ENCODE data around the gene ACSL6. TPM values are rescaled to one million over a fixed set of nuclear protein-coding genes. Genes with fewer than 3 reads are reported as not detected.
A peak's percentile ranks its signal among the peaks of the same experiment; 100 is the strongest.

The ACSL6 gene
- total and polyA plus RNA-seq, 2 experiments from 2014 or later, result 0.18 to 0.48 TPM

DNA sequence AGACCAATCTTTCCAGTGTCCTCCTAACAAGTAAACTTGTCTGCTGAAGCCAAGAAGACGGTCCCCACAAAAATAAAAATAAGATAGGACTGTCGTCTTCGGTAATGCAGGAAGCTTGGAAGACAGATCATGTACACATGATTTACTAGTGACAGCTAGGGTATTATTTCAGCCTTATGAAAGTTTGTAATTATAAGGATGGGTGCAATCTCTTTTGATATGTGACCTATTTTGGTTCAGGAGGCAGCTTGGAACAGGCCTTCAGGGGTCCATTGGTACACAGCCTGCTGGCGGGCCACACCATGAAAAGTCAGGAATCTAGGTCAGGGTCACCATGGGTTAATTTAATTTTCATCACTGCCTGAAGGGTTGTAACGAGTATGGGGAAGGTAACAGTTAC lies 52.3 kb downstream of the ACSL6 start:
- Histone ChIP-seq H3K4me3 (no peak overlapping the region), H3K36me3 (no peaks in the 10 kb centered on the region), H3K9me3 (ENCODE audit: low read depth) (no peaks in the 10 kb centered on the region), H3K27ac (no peak overlapping the region), H3K27me3 (no peaks in the 10 kb centered on the region), H3K4me1 (ENCODE audit: low read depth) (no peaks in the 10 kb centered on the region)
- TF ChIP-seq, protein P1, sequence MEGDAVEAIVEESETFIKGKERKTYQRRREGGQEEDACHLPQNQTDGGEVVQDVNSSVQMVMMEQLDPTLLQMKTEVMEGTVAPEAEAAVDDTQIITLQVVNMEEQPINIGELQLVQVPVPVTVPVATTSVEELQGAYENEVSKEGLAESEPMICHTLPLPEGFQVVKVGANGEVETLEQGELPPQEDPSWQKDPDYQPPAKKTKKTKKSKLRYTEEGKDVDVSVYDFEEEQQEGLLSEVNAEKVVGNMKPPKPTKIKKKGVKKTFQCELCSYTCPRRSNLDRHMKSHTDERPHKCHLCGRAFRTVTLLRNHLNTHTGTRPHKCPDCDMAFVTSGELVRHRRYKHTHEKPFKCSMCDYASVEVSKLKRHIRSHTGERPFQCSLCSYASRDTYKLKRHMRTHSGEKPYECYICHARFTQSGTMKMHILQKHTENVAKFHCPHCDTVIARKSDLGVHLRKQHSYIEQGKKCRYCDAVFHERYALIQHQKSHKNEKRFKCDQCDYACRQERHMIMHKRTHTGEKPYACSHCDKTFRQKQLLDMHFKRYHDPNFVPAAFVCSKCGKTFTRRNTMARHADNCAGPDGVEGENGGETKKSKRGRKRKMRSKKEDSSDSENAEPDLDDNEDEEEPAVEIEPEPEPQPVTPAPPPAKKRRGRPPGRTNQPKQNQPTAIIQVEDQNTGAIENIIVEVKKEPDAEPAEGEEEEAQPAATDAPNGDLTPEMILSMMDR (IDR thresholded peaks at IDR 0.05; ENCODE audit: low read depth, low read length), result no peak
- DNase-seq (ENCODE audit: low read depth in 1 of 2, low spot score in 1 of 2), result no peak

DNA sequence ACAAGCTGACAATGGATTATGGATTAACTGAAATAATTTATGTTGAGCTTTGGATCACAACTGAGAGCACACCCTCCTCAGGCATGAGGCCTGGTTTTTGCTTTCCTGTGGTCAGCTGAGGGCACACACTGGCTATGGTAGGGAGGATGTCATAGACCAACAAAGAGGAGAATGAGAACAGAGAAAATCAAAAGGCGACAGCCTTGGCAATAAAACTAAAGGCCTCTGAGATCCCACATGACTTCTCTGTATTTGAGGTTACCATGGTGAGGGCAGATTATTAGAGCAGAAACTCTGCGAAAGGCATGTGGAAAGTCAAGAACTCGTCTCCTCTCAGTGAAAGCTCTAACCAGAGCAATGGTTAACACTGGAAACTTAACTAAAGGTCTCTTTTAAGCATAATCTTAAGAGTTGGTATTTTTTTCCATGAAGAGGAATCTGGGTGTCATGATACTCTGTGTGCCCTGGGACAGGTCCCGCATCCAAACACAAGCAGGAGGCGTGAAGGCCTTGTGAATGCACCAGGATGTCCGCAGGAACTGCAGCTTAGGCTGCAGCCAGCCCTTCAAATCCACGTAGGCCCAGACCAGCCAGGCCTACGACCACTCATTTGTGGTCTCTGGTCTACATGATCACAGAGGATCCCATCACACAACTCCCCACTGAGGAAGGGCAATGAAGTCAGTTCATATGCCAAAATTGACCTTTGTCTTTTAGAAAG lies 53.6 kb downstream of the ACSL6 start:
- H3K4me1 ChIP-seq (ENCODE audit: low read depth), result no peaks in the 10 kb centered on the region
- no peaks in the 10 kb centered on the region for H3K27me3 ChIP-seq
- TF ChIP-seq, protein P1 (IDR thresholded peaks at IDR 0.05; ENCODE audit: low read depth, low read length), result no peak
- no peak overlapping the region for H3K27ac ChIP-seq
- no peak for DNase-seq (ENCODE audit: low read depth in 1 of 2, low spot score in 1 of 2)
- no peaks in the 10 kb centered on the region for H3K9me3 ChIP-seq (ENCODE audit: low read depth)
- H3K36me3 ChIP-seq, result no peaks in the 10 kb centered on the region
- H3K4me3 ChIP-seq, result no peak overlapping the region

DNA sequence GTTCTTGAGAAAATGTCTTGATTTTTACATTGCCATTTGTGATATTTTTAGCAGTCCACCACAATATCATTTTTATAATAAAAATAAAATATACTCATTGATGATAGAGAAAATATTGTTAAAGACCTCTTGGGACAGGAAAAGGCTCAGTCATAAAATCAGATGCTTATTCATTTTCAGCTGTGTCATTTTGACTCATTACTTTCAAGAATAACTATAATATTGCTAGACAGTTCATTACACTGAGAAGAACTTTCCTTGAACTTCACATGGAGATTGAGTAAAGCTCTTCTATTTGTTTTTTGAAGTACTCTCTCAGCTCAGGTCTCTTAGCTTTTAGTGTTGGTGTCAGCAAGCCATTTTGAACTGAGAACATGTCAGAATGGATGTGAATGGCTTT lies 57.5 kb downstream of the ACSL6 start:
- H3K9me3 ChIP-seq (ENCODE audit: low read depth), result no peaks in the 10 kb centered on the region
- H3K27ac ChIP-seq, result no peak overlapping the region
- H3K4me3 ChIP-seq, result no peak overlapping the region
- no peaks in the 10 kb centered on the region for H3K36me3 ChIP-seq
- TF ChIP-seq, protein P1 (IDR thresholded peaks at IDR 0.05; ENCODE audit: low read depth, low read length), result no peak
- no peak for DNase-seq (ENCODE audit: low read depth in 1 of 2, low spot score in 1 of 2)
- no peaks in the 10 kb centered on the region for H3K27me3 ChIP-seq
- no peaks in the 10 kb centered on the region for H3K4me1 ChIP-seq (ENCODE audit: low read depth)

DNA sequence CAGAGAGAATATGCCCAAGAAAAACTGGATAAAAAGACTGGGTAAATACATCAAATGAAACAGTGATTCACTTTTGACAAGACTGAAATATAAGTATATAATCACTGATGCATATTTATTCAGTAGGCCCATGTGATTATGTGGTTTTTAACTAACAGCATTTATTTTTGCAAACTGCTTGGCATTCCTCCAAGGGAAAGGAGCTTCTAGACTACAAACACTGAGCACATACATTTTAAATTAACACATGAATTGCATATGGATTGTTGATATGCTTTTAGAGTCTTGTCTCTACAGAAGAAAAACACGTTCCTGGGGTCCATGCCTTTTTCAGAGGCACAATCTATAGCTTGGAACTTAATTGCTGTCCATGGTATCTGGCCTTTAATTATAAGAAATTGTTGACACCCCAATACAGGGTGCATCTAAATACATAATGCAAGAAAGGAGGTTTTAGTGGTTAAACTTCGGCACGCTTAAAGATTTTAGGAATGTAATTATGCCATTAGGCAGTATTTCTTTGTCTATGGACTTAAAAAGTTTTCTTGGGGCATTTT lies 59.1 kb downstream of the ACSL6 start:
- Histone ChIP-seq H3K4me1 (ENCODE audit: low read depth) (no peaks in the 10 kb centered on the region), H3K9me3 (ENCODE audit: low read depth) (no peaks in the 10 kb centered on the region), H3K27ac (no peak overlapping the region), H3K36me3 (no peaks in the 10 kb centered on the region), H3K27me3 (no peaks in the 10 kb centered on the region), H3K4me3 (no peak overlapping the region)
- TF ChIP-seq, protein P1 (IDR thresholded peaks at IDR 0.05; ENCODE audit: low read depth, low read length), result no peak
- DNase-seq (ENCODE audit: low read depth in 1 of 2, low spot score in 1 of 2), result peak in 1 of 2 donors; percentile 7

DNA sequence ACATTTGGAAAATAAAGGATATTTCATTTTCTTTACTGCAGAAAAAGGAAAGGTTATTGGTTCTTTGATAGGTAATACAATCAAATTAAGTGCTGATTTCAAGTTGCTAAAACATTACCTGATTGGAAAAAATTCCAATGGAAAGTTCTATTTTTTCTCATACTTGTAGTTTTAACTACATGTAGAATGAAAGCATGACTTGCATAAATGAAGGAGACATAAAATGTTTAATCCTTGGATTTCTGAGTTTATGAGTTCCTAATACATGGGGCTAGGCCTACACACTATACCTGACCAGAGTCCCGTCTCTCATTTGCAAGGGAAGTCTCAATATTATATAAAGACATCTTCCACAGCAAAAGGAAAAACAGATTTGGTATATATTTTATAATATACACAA lies 60.8 kb downstream of the ACSL6 start:
- no peak overlapping the region for H3K4me3 ChIP-seq
- DNase-seq (ENCODE audit: low read depth in 1 of 2, low spot score in 1 of 2), result no peak
- no peak overlapping the region for H3K27ac ChIP-seq

More for the DNA sequence above, 60.8 kb downstream of the ACSL6 start:
- no peaks in the 10 kb centered on the region for H3K27me3 ChIP-seq
- H3K9me3 ChIP-seq (ENCODE audit: low read depth), result no peaks in the 10 kb centered on the region
- no peaks in the 10 kb centered on the region for H3K4me1 ChIP-seq (ENCODE audit: low read depth)
- TF ChIP-seq, protein P1 (IDR thresholded peaks at IDR 0.05; ENCODE audit: low read depth, low read length), result no peak
- H3K36me3 ChIP-seq, result no peaks in the 10 kb centered on the region

Data from cardiac muscle cell (in vitro differentiated cells and primary cell).